ENCODE measurements around the gene KCNMB2. TPM values are rescaled to one million over a fixed set of nuclear protein-coding genes. Genes with fewer than 3 reads are reported as not detected.

The KCNMB2 gene
- total and polyA plus RNA-seq, 8 donors, result 0.69 to 38.0 (median 2.3) TPM

DNA sequence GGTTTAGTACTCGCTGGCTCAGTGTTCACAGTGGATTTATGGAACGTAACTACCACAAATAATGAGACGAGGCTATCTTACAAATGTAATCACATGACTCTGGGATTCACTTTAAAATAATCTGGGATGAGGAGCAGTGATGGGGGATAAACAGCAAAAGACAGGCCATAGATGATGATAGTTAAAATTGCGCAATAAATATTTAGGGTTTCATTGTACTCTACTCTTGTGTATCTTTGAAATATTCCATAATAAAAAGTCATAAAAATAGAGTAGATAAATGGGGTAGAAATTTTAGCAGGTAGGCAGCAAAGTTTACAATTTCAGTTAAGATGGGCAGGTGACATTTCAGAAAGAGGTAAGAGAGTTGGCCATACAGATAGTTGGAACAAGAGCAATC is 196.6 kb downstream of the KCNMB2 start:
- H3K27me3 ChIP-seq, result no peaks in the 10 kb centered on the region
- FAIRE-seq, result no peak
- WGBS, 2 donors, result 79 to 83% methylated on average over 4 of the region's 4 CpGs
- no peak for ATAC-seq
- H3K4me1 ChIP-seq, result no peaks in the 10 kb centered on the region
- H3K4me3 ChIP-seq, result no peak overlapping the region
- H3K36me3 ChIP-seq, result no peaks in the 10 kb centered on the region
- no peak for TF ChIP-seq CTCF (IDR thresholded peaks at IDR 0.05)
- H3K9me3 ChIP-seq, result no peaks in the 10 kb centered on the region
- no peak for DNase-seq
- H3K27ac ChIP-seq, result no peak overlapping the region
- intact Hi-C loops (cut with DNase I), result no loop called here

- no peak for TF ChIP-seq CTCF (IDR thresholded peaks at IDR 0.05)
- no peak overlapping the region for H3K27ac ChIP-seq
- ATAC-seq (no peak), DNase-seq (no peak), FAIRE-seq (no peak)
- WGBS, 2 donors, result 69 to 81% methylated on average over 4 of the region's 4 CpGs
- no peaks in the 10 kb centered on the region for H3K4me1 ChIP-seq
- H3K9me3 ChIP-seq, result no peaks in the 10 kb centered on the region
- H3K4me3 ChIP-seq, result no peak overlapping the region
- H3K36me3 ChIP-seq, result no peaks in the 10 kb centered on the region
- H3K27me3 ChIP-seq, result no peaks in the 10 kb centered on the region
- intact Hi-C loops (cut with DNase I), result no loop called here
Measured at GRCh38 chr3:178735032-178735674, 198.9 kb downstream of the KCNMB2 start.

- Histone ChIP-seq H3K9me3 (no peaks in the 10 kb centered on the region), H3K27ac (no peak overlapping the region), H3K4me1 (no peaks in the 10 kb centered on the region), H3K36me3 (no peaks in the 10 kb centered on the region), H3K27me3 (no peaks in the 10 kb centered on the region), H3K4me3 (no peak overlapping the region)
- 38 to 47% methylated on average over 3 of the region's 3 CpGs for WGBS, 2 donors
- no peak for TF ChIP-seq CTCF (IDR thresholded peaks at IDR 0.05)
- FAIRE-seq (no peak), DNase-seq (no peak), ATAC-seq (no peak)
- intact Hi-C loops (cut with DNase I), result no loop called here
Measured at GRCh38 chr3:178736300-178736699, 200.1 kb downstream of the KCNMB2 start.

DNA sequence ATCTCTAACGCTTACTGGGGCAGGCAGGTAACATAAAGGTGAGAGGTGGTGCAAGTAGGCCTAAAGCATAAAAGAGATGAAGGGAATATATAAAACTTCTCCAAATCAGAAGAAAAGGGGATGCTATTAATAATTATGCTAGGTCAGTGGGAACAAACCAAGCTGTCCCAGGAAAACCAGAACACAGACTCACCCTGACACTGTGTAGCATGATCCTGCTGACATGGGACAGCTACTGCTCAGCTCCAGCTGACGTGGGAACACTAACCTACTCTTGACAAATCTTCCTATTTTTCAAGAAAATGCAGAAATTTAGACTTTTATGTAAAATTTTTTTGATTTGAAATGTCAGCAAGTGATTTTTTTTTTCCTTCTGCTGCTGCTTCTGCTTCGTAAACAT is 203.5 kb downstream of the KCNMB2 start:
- no peak overlapping the region for H3K27ac ChIP-seq
- no peak for TF ChIP-seq CTCF (IDR thresholded peaks at IDR 0.05)
- intact Hi-C loops (cut with DNase I), result no loop called here
- DNase-seq, result no peak
- no peak for ATAC-seq
- no peak overlapping the region for H3K4me3 ChIP-seq
- H3K36me3 ChIP-seq, result no peaks in the 10 kb centered on the region
- no peak for FAIRE-seq
- no peaks in the 10 kb centered on the region for H3K27me3 ChIP-seq
- no peaks in the 10 kb centered on the region for H3K4me1 ChIP-seq
- WGBS, 2 donors, result 76 to 82% methylated on average over 3 of the region's 3 CpGs
- H3K9me3 ChIP-seq, result no peaks in the 10 kb centered on the region

DNA sequence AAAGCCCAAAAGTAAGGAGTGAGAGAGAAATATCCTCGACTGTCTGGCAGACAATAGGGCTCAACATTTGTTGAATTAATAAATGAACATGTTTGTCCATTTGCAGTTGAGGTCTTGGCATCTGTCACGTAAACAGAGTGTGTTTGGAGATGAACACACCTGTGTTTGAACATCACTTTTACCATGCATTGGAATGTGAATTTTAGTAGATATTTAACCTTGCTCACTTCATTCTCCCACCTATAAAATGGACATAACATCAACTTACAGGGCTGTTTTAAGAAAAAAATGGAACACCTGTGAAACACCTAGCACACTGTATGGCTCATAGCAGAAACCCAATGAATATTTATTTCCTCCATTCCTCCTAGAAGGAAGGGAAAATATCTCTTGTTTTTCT is 204.8 kb downstream of the KCNMB2 start:
- Histone ChIP-seq H3K27ac (no peak overlapping the region), H3K4me1 (no peaks in the 10 kb centered on the region), H3K4me3 (no peak overlapping the region), H3K27me3 (no peaks in the 10 kb centered on the region), H3K9me3 (no peaks in the 10 kb centered on the region), H3K36me3 (no peaks in the 10 kb centered on the region)
- no peak for TF ChIP-seq CTCF (IDR thresholded peaks at IDR 0.05)
- intact Hi-C loops (cut with DNase I), result no loop called here
- 38 to 44% methylated on average over 2 of the region's 2 CpGs for WGBS, 2 donors
- no peak for ATAC-seq
- no peak for FAIRE-seq
- DNase-seq, result no peak
